ENCODE data around the gene TEX22. TPM values are rescaled to one million over a fixed set of nuclear protein-coding genes. Genes with fewer than 3 reads are reported as not detected.

Gene TEX22
- total and polyA plus RNA-seq, 2 donors (not counting 1 experiment from before 2014, with no cell fraction given) = 1.7 to 7.0 TPM

- no peak overlapping the region for H3K4me3 ChIP-seq (ENCODE audit: control extremely low read depth in 1 of 5, extremely low read depth in 1 of 5, insufficient read depth in 1 of 5, low read depth in 2 of 5, low read length in 4 of 5)
- POLR2A ChIA-PET = interaction anchor here (0.8 kb wide), 1 partner anchor 96 kb away, joined by 3 read pairs; no protein-coding TSS in a partner anchor
- WGBS (ENCODE audit: insufficient coverage) = 99% methylated on average over 11 of the region's 12 CpGs
- H3K9me3 ChIP-seq (ENCODE audit: control extremely low read depth in 1 of 3, control insufficient read depth in 2 of 3, insufficient read depth in 1 of 3, low read length in 2 of 3) = peaks cover 0 to 15% (median 4%) of the 10 kb centered on the region in 3 donors
- peaks cover 79% of the 10 kb centered on the region for H4K20me1 ChIP-seq (ENCODE audit: control insufficient read depth, insufficient read depth, low read length, poor library complexity, severe bottlenecking)
- no peak for TF ChIP-seq CTCF (IDR thresholded peaks at IDR 0.05)
- no peak for TF ChIP-seq EZH2 (IDR thresholded peaks at IDR 0.05; ENCODE audit: borderline replicate concordance, insufficient read depth, low read depth, low read length, poor library complexity, severe bottlenecking)
- no peak overlapping the region for H3K27ac ChIP-seq (ENCODE audit: low read length in 2 of 2)
- CTCF ChIA-PET = no interaction called here
- no peak overlapping the region for H3K9ac ChIP-seq (ENCODE audit: low read length)
- H3K4me3 Mint-ChIP-seq = no peak overlapping the region
- no peaks in the 10 kb centered on the region for H3K9me3 Mint-ChIP-seq (ENCODE audit: insufficient read depth)
- peaks cover 0 to 3% of the 10 kb centered on the region in 2 experiments for H3K36me3 ChIP-seq (replicated peaks in 1 of 2; ENCODE audit: control extremely low read depth in 1 of 2, control insufficient read depth in 1 of 2, extremely low read depth in 1 of 2, insufficient read depth in 2 of 2, low read length in 1 of 2)
- no peak for ATAC-seq (ENCODE audit: low read depth)
- no peaks in the 10 kb centered on the region for H3K27me3 ChIP-seq (replicated peaks in 1 of 4; ENCODE audit: control extremely low read depth in 1 of 4, control insufficient read depth in 3 of 4, insufficient read depth in 4 of 4, low read length in 3 of 4)
- intact Hi-C loops (cut with micrococcal nuclease) = no loop called here
- H3K4me1 Mint-ChIP-seq = peaks cover 20% of the 10 kb centered on the region
- H3K27ac Mint-ChIP-seq = no peak overlapping the region
- peaks cover 0 to 16% of the 10 kb centered on the region in 2 donors for H3K4me1 ChIP-seq (ENCODE audit: control insufficient read depth in 2 of 2, insufficient read depth in 2 of 2, low read length in 2 of 2)
- no peak overlapping the region for H2AFZ ChIP-seq (ENCODE audit: insufficient read depth, low read depth, low read length, poor library complexity, severe bottlenecking)
- DNase-seq = no peak
- no peaks in the 10 kb centered on the region for H3K27me3 Mint-ChIP-seq
- H3K4me2 ChIP-seq (replicated peaks; ENCODE audit: low read depth, low read length, poor library complexity, severe bottlenecking) = no peak overlapping the region
- H3K79me2 ChIP-seq (ENCODE audit: control insufficient read depth, insufficient read depth, low read length) = peaks cover 84% of the 10 kb centered on the region
Observed at GRCh38 chr14:105436402-105436801, 38.1 kb downstream of the TEX22 start.

GRCh38 chr14:105436891-105437722 lies 38.8 kb downstream of the TEX22 start:
- WGBS (ENCODE audit: insufficient coverage) = 88% methylated on average over 30 of the region's 31 CpGs

More at GRCh38 chr14:105436891-105437722, 38.8 kb downstream of the TEX22 start:
- no peaks in the 10 kb centered on the region for H3K9me3 Mint-ChIP-seq (ENCODE audit: insufficient read depth)
- H3K9me3 ChIP-seq (ENCODE audit: control extremely low read depth in 1 of 3, control insufficient read depth in 2 of 3, insufficient read depth in 1 of 3, low read length in 2 of 3) = peaks cover 0 to 11% (median 4%) of the 10 kb centered on the region in 3 donors
- POLR2A ChIA-PET = interaction anchor here (0.8 kb wide), 1 partner anchor 97 kb away, joined by 3 read pairs; no protein-coding TSS in a partner anchor
- H3K4me3 ChIP-seq (ENCODE audit: control extremely low read depth in 1 of 5, extremely low read depth in 1 of 5, insufficient read depth in 1 of 5, low read depth in 2 of 5, low read length in 4 of 5) = no peak overlapping the region
- H3K79me2 ChIP-seq (ENCODE audit: control insufficient read depth, insufficient read depth, low read length) = peaks cover 85% of the 10 kb centered on the region
- no peaks in the 10 kb centered on the region for H3K27me3 Mint-ChIP-seq
- intact Hi-C loops (cut with micrococcal nuclease) = no loop called here
- peaks cover 20% of the 10 kb centered on the region for H3K4me1 Mint-ChIP-seq
- H3K27me3 ChIP-seq (replicated peaks in 1 of 4; ENCODE audit: control extremely low read depth in 1 of 4, control insufficient read depth in 3 of 4, insufficient read depth in 4 of 4, low read length in 3 of 4) = no peaks in the 10 kb centered on the region
- H4K20me1 ChIP-seq (ENCODE audit: control insufficient read depth, insufficient read depth, low read length, poor library complexity, severe bottlenecking) = peaks cover 79% of the 10 kb centered on the region
- DNase-seq (peak; percentile 46), ATAC-seq (ENCODE audit: low read depth) (no peak)
- no peak overlapping the region for H3K9ac ChIP-seq (ENCODE audit: low read length)
- H3K27ac ChIP-seq (ENCODE audit: low read length in 2 of 2) = no peak overlapping the region
- peaks cover 0 to 16% of the 10 kb centered on the region in 2 donors for H3K4me1 ChIP-seq (ENCODE audit: control insufficient read depth in 2 of 2, insufficient read depth in 2 of 2, low read length in 2 of 2)
- TF ChIP-seq EZH2 (IDR thresholded peaks at IDR 0.05; ENCODE audit: borderline replicate concordance, insufficient read depth, low read depth, low read length, poor library complexity, severe bottlenecking) (no peak), CTCF (IDR thresholded peaks at IDR 0.05) (no peak)
- no peak overlapping the region for H2AFZ ChIP-seq (ENCODE audit: insufficient read depth, low read depth, low read length, poor library complexity, severe bottlenecking)
- CTCF ChIA-PET = no interaction called here
- no peak overlapping the region for H3K4me3 Mint-ChIP-seq
- H3K4me2 ChIP-seq (replicated peaks; ENCODE audit: low read depth, low read length, poor library complexity, severe bottlenecking) = no peak overlapping the region
- no peak overlapping the region for H3K27ac Mint-ChIP-seq
- H3K36me3 ChIP-seq (replicated peaks in 1 of 2; ENCODE audit: control extremely low read depth in 1 of 2, control insufficient read depth in 1 of 2, extremely low read depth in 1 of 2, insufficient read depth in 2 of 2, low read length in 1 of 2) = peaks cover 0 to 2% of the 10 kb centered on the region in 2 experiments
